ENCODE data around the gene WHAMM.

WHAMM gene

GRCh38 chr15:82881747-82882146 lies 72.3 kb downstream of the WHAMM start:
- TF ChIP-seq CTCF (IDR thresholded peaks at IDR 0.05; ENCODE audit: extremely low read depth, missing control alignments) = no peak

GRCh38 chr15:82882273-82882928 lies 73.0 kb downstream of the WHAMM start:
- TF ChIP-seq CTCF (IDR thresholded peaks at IDR 0.05; ENCODE audit: extremely low read depth, missing control alignments) = no peak
- DNase-seq (ENCODE audit: low spot score) = no peak

More at GRCh38 chr15:82881747-82882146, 72.3 kb downstream of the WHAMM start:
- DNase-seq (ENCODE audit: low spot score) = no peak
